HG03571 (cell line): ENCODE data around the gene LZTS3.
A peak's percentile ranks its signal among the peaks of the same experiment; 100 is the strongest.
"Not testable (repeated sequence)": the region's sequence is repeated elsewhere in the genome, so short reads cannot be mapped to it uniquely, and the experiment has no call there.

ENCODE experiments used
- ATAC-seq: cut with Tn5 transposase; IDR thresholded peaks from one replicate; pipeline ENCODE4 v1.9.1; 2021; ENCODE audit not compliant: unreplicated experiment

LZTS3 gene

DNA sequence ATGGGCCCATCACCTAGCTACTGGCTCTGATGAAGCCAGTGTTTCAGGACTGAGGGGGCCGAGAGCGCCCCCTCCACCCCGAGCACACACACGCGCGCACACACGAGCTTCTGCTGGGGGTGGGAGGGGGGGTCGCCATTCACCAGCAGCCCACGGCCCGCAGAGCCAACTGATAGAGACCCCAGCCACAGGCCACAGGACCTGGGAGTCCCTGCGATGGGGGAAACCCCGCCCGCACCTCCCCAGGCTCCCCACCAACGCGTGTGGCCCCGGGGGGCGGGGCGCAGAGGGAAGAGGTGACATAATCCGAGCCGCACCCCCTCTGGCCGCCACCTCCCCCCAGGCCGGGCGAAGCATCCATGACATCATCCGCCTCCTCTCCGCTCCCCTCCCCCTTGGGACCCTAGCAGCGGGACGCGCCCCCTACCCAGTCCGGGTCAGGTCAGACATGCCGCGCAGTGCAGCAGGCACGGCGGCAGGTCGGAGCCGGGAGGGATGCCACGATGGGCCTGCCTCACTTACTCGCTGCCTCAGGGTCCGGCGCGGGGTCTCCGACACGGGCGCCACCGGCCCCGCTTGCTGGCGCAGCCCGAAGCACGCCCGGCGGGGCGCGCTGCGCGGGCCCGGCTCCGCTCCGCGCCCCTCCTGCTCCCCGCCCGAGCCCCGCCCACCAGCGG, at the start of gene LZTS3:
Gene LZTS3 (minus strand): TSS at position 617 of the 677 bp plus-strand sequence. CDS start 6,386 bp downstream, outside the sequence.
- ATAC-seq, result peak; percentile 76

DNA sequence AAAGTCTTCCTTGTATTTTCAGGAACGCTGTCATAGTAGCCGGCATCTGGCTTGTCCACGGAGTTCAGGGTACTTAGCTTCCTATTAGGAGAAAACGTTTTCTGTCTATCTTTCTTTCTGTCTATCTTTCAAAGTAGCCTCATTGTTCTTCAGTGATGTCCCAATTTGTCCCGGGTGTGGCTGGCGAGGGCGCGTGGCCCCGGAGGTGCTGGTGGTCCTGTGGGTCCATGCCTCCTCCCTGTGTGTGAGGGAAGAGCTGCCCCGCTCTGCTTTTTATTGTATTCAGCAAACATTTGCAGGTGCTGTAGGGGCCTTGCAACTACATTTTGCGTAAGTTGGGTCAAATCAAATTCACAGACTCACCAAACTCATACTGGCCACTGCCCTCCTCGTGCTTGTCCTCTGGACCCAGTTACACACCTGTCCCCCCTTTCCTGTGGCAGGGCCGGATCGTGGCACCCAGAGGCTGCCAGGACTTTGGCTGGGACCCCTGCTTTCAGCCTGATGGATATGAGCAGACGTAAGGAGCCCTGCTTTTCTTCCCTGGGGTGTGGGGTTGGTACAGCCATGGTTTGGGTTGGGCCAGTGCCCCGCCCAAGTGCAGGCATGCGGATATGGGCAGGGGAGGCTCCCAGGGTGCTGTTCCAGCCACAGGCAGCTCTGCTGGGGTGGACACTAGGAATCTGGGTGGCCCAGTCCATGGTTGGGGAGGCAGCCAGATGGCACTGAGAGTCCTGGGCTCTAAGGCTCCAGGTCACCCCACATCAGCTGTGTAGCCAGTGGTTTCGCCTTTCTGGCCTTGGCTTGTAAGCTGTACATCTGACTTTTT, 48.3 kb upstream of the LZTS3 start:
- ATAC-seq, result no peak

DNA sequence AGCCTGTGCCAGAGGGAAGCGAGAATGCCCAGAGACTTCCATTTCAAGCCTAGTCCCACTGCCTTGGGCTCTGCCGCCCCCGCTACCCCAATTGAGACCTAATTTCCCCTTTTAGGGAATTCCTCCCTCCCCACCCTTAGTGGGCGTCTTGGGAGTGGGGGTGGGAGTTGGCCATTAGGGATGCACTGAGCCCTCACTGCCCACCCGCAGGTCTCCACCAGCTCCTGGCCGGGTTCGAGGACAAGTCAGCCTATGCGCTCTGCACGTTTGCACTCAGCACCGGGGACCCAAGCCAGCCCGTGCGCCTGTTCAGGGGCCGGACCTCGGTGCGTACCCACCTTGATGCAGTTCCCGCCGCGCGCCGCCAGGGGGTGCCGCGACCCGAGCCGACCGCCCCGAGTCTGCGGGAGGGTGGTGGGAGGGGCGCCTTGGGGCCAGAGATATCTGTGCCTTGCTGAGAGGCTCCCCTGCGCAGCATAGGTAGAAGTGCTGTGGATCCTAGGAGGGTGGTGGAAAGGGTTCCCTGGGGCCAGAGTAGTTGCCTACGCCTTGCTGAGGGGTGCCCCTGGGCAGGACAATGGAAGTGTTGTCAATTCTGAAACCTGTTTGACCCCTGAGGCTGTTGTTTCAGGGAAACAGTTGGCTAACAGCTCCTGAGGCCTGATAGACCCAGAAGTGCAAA, 45.1 kb upstream of the LZTS3 start:
- no peak for ATAC-seq

DNA sequence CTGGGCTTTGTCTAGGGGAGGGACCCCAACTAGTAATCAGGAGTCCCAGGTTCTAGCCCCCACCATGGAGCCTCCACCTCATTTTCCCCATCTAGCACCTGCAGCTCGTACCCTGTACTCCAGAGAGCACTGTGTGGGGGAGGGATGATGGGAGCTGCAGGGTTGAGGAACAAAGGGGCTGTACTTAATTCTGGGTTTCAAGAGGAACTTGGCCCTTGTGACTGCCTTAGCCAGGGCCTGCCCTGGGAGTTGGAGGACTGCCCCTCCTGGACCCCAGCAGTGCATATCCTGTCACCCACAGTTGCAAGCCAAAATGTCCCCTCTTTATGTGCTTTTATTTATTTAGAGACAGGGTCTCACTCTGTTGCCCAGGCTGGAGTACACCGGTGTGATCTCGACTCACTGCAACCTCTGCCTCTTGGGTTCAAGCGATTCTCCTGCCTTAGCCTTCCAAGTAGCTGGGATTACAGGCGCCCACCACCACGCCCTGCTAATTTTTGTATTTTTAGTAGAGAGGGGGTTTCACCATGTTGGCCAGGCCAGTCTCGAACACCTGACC, 42.1 kb upstream of the LZTS3 start:
- not testable (repeated sequence) for ATAC-seq

DNA sequence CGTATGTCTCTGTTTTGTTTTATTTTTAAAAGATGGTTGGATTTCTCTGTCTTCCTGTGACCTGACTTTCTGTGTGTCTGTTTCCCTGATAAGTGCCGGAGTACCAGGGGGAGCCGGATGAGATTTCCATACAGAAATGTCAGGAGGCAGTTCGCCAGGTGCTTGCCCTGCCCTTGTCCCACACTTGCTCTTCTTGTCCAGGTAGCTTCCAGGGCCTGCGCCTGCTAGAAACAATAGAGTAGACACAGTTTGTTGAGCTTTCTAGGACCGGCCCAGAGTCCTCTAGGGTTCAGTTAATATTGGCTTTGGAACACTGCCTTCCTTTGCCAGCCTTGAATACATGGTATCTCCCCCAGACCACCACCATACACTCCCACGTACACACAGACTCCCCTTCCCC, 39.9 kb upstream of the LZTS3 start:
- ATAC-seq, result no peak

DNA sequence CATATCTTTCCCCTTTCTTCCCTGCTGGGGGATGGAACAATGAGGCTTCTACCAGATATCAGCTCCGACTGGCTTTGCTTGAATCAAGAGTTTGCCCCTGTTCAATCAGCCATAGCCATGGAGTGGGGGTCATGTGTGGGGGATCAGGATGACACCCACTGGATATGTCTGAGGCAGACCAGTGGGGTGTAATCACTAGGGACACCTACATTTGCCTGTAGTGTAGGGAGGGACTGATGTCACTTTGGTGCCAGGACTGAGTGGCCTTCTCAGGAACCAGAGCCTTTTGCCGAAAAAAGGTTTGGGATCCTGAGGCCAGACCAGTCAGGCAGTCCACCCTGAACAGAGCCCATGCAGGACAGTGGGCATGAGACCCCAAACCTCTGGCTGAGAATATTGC, 37.0 kb upstream of the LZTS3 start:
- ATAC-seq, result no peak

DNA sequence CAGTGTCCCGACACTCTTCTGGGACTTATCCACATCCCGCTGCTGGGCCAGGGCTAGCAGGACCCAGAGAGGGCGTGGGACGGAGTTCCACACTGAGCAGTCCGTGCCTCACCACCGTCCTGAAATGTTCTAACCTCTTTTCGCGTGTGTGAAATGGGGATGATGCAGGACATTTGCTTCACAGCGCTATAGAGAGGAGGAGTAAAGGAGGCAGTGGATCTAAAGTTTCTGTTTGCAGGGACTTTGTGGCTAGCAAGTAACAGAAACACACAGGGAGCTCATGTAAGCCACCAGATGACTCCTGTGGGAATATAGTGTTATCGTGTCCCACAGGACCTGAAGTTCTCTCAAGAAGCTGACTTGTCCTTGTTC, 36.6 kb upstream of the LZTS3 start:
- ATAC-seq, result no peak

DNA sequence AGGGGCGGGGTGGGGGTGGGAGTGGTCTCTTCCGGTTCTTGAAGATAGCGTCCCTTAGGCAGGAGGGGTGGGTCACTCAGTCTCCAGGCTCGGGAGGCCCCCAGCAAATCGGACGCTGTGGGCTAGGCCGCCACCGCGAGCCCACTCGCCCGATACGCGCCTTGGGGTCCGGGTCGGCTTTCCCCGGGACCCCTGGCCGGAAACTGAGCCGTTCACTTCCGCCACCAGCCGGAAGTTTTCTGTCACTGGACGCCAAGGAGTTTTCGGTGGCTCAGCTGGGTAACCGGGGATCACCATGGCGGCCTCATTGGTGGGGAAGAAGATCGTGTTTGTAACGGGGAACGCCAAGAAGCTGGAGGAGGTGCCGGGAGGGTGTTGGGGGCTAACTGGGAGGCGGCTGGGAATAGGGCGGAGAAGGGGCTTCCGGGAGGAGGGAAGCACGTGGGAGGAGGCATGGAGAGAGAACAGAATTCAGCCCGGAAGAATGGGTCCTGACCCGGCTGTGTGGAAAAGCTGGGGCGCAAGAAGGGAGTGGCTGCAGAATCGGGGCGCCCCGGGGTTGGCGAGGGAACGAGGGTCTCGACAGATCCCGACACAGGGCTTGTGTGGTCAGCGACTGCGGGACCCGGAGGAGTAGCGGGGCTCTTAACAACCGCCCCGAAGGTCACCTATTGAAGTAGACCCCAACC, 36.1 kb upstream of the LZTS3 start, which contains the start of gene ITPA:
Gene ITPA (plus strand): TSS at position 242 of the 689 bp plus-strand sequence. CDS start 54 bp downstream, at position 296.
- no peak for ATAC-seq

DNA sequence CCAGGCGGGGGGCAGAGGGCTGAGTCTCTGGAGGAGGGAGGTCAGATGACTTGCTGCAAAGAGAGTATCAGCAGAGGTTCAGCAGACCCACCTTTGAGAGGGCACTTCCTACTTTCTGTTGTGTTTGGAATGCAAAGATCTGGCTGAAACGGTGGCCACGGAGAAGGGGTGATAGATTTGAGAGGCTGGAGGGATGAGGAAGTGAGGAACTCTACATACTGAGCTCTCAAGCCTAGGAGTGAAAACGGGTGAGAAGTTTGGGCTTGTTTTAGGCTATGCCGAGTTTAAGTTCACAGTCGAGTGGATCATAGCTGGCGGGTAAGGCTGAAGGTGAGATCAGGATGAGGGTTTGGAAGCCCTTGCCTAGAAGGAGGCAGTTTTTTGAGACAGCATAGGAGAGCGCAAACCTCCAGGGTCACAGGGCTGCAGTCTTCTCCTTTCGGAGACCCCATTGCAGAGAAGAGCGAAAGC, 35.5 kb upstream of the LZTS3 start:
- ATAC-seq, result no peak

DNA sequence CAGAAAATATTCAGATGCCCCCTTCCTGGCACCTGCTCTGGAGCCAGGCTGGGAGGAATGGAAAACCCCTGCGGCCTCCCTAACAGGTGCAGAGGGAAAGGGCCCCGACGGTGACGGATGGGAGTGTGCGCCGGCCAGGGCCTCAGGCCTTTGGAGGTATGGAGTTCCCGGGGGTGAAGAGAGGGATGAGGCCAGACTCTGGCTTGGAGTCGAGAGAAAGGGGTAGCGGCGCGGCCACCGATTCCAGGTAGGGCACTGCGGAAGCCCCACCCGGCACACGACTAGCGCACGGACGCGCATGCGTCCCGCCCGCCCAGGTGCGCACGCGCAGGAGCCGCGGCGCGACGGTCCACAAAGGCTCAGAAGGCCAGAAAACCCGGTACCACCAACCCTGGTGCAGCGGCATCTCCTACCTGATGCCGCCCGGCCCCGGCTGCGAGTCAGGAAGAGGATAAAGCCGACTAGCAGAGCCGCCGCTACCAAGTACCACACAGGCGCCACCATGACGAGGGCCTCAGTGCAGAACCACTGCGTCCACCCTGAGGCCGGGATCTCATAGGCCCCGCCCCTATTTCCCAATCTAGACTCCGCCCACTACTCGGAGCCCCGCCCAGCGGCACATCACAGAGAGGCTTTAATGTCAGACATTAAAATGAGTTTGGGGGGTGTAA, 30.9 kb upstream of the LZTS3 start, which contains the start of gene DDRGK1:
Gene DDRGK1 (minus strand): TSS at position 559 of the 671 bp plus-strand sequence. CDS start 55 bp downstream, at position 504.
- ATAC-seq, result peak; percentile 69

DNA sequence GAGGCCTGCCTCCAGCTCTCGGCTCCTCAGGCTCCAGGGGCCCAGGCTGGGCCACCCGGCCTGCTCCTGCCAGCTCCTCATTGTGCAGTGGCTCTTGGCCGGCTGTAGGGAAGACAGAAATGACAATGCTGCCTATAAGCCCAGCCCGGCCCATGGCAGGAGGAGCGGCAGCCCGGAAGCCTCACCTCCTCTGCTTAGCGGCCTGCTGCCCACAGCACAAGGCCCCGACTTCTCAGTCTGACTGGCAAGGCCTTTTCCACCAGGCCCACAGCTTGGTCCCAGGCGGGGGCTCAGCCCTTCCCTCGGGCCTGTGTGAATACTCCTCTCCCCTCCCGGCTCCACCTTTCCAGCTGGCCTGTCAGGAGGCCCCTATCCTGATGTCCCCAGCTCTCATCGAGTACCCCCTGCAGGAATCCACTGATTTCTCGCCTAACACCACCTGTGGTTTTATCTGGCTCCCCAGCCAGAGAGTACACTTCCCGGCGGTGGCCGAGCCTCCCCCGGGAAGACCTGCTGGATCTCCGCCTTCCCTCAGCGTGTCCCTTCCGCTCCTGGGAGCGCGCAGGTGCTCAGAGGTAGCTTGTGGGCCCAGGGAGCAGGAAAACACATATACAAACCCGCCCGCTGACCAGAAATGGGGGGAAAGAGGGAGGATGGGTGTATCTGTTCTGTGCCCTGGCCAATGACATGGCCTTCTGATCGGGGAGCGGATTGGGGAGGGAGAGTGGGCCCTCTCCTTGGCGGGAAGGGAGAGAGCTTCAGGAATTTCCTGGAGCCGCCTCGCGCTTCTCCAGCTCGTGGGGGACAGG, 30.2 kb upstream of the LZTS3 start:
- no peak for ATAC-seq

DNA sequence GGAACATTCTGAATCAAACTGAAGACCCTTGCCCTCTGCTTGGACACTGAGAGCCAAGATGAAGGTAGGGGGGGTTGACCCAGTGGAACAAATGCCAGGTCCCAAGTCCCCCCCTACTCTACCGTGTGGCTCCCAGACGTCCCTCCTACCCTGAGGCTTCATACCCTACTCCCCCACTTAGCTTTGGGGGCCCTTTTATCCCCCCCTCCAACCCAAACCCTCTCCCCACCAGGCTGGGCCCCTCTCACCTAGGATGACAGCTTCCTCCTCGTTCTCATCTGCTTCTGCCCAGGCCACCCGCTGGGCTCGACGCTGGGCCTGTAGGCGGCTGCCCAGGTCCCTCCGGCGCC, 29.6 kb upstream of the LZTS3 start:
- ATAC-seq, result no peak

DNA sequence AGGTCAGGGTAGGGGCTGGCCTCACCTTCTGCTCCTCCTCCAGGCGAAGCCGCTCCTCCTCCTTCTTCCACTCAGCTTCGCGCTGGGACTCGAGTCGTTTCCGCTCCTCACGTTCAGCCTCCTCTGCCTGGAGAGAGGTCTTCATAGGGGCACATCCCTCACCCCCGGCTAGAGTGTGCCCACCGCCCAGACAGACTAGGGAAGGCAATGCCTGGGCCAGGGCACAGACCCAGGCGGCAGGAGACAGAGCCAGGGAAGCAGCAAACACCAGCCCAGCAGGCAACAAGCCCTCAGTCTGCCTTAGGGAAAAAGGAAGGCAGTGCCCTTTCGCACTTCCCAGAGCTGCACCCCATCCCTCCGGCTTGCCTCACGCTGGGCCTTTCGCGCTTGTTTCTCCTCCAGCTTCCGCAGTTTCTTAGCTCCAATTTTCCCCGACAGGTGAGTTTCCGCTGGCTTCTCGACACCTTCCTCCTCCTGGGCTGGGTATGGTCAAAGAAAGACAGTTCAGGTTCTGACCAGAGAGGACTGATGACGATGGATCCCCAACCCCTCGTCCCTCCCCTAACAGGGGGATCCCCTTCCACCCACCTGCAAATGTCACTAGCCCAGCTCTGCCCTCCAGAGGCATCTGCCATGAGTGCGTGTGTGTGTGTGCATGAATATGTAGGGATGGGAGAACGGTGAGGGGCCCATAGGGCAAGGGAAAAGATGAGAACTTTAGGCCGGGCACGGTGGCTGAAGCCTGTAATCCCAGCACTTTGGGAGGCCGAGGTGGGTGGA, 26.8 kb upstream of the LZTS3 start:
- no peak for ATAC-seq

DNA sequence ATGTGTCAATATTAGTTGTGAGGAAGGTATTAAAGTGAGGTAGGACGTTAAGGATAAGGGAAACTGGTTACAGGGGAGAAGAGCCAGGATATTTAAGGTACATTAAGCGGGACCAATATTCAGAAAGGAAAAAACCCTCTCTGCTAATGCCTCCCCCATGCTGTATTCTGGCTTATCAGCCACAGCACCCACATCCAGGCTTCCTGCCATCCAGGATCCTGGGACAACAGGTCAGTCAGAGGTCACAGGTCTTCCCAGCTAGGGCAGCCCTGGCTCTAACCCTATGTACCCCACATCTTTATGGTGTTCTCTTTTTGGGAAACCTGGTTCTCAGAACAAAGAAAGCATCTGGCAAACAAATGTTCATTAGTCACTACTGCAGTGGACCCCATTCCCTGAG, 25.9 kb upstream of the LZTS3 start:
- no peak for ATAC-seq

DNA sequence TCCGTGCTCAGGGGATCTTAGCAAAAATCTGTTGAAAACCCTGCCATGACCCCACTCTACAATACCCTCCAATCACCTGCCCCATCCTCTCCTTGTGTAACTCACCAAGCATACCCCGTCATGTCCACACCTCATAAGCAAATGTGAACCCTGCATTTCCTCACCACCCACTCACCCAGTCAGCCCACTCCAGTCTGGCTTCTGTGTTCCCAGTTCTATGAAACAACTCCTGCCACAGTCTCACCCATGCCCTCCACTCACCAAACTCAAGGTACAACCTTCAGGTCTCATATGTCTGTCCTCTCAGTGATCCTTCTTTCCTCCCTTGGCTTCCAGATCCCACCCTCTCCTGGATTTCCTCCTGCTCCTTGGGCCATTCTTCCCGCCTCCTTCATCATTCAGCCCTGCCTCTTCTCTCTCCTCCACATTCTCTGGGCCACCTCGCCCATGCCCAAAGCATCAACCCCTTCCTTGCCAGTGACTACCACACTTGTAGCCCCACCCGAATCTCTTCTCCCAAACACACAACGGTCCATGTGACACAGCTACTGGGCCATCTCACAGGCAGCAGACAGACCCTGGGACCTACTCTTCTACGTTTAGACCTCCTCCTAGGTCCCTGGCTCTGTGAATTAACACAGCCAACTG, 22.4 kb upstream of the LZTS3 start:
- no peak for ATAC-seq

DNA sequence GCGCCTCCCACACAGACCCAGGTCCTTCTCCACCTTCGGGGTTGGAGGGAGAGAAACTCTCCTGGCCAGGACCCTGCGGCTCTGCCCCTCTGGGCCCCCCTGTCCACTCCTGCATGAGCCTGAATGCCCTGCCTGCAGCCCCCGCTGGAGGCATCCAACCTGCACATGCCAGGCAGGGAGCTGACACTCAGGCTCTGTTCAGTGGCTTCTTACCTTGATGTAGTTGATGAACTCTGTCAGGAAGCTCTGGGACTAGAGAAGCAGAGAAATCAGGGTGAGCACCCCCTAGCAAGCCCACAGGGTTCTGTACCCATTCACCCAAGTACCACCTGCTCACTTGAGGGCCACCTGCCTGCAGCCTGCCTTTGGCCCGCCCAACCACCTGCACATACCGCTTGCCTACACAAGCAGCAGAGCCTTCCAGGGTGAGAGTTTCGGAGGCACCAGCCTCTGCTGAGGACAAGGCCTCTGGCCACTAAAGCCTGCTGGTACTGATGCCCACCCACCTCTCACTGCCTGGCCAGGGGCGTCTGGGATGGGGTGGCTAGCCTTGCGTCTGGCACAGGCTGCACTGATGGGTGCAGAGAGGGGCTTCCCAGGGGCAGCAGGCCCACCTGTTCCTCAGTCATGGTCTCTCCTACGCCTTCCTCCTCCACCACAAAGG, 21.4 kb upstream of the LZTS3 start:
- no peak for ATAC-seq

DNA sequence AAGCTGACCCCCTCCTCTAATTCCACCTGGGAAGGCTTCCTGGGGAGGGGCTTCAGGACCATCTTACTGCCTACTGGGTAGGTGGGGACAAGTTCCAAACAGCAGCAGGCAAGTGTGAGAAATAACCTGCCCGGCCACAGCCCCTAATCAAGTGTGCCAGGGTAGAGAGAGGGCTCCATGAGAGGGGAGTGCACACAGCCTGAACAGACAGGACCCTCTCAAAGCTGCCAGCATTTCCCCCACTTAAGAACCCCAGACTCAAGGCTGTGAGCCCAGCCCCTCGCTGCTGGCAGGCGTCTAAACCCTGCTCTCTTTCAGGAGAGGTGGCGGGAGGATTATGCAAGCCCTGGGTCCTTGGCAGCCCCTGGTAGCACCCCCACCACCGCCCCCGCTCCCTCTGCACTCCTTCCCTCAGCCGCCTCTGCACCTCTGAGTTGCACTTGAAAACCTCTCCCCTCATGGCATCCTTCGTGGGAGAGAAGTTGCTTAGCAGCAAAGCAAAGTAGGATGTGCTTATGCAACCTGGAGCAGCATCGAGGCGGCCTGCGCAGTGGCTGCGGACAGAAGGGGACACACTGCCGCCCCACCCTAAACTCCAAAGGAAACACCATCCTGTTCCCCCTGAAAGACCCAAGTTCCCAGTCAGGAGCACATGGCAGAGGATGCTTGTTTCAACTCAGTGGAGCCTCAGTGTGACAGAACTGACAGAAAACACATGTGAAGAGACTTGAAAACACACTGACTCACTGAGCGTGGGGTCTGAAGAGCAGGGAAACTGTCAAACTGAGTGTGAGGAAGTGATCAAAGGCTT, 20.7 kb upstream of the LZTS3 start:
- ATAC-seq, result no peak
